HG03521 (cell line): Measurements from ENCODE around the gene VAV2.

Experiments
- ATAC-seq: cut with Tn5 transposase; IDR thresholded peaks from one replicate; pipeline ENCODE4 v1.9.1; 2021; ENCODE audit warnings: mild to moderate bottlenecking, moderate library complexity; ENCODE audit not compliant: unreplicated experiment

Gene VAV2

DNA sequence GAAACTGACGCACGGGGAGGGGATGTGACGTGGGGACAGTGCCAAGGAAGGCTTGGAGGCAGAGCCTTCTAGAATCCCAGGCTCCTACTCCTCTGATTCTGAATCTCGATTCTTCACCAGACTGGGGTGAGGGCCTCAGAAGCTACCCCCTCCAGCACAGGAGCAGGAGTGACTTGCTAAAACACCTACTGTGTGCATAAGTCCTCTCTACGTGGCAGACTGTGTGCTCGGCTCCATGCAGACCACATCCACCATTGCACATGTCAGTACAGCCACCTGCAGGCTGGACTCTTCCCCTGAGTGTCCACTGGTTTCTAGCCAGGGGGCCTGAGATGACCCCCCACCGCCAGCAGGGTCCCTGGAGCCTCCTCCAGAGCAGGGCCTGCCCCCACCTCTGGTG, 182.8 kb downstream of the VAV2 start:
- ATAC-seq, result no peak

DNA sequence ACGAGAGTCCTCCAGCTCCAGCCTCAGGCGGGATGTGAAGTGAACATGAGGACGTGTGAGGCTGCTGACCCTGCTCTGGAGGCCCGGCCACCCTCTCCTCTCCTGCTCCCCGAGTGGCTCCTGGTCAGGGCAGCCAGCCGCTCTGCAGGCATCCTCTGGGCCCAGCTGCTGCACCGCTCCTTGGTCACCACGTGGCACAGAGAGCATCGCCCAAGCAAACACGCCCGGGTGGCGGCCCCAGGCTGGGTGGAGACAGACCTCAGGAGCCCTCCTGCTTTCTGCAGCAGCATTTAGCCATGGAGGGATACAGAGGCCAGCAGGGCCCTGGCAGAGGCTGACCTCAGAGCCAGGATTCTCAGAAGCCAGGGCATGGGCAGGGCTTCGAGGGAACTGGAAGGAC, 184.3 kb downstream of the VAV2 start:
- no peak for ATAC-seq

GRCh38 chr9:133807037-133807436, 185.1 kb downstream of the VAV2 start:
- no peak for ATAC-seq

- no peak for ATAC-seq
These were observed 185.5 kb downstream of the VAV2 start for GRCh38 chr9:133806623-133807010.

DNA sequence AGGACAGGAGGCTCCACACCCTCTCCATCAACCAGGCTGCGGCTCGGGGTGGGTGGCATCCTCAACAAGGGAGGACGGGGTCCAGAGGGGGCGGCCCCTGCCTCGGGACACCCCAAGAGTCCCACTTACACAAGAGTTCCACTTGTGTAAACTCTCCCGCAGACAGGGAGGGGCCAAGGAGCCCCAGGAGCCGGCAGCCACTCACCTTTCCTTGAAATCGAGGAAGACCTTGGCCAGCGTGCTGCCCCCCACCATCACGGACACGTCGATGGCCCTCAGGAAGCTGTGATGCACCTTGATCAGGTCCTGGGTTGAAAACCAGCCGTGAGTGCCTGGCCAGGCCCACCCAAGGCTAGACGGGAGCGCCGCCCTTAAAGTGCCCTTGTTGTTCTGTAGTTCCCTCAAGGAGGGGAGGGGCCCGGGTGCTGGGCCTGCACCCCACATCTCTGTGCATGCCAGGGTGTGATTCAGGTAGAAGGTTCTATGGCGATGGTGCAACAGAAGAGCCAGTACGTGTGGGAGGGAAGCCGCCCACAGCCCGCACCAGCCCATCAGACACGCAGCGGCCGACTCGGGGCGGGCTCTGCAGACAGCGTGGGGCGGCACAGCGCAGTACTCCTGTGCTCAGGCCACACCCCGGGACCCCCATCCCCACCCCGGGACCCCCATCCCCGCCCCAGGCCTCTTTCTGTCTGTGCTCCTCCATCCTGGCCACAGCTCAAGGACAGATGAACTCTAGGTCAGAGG, 186.1 kb downstream of the VAV2 start:
- no peak for ATAC-seq

- ATAC-seq, result no peak
These were observed 187.9 kb downstream of the VAV2 start for GRCh38 chr9:133804199-133804598.

- no peak for ATAC-seq
These were observed 188.4 kb downstream of the VAV2 start for GRCh38 chr9:133803745-133804144.

DNA sequence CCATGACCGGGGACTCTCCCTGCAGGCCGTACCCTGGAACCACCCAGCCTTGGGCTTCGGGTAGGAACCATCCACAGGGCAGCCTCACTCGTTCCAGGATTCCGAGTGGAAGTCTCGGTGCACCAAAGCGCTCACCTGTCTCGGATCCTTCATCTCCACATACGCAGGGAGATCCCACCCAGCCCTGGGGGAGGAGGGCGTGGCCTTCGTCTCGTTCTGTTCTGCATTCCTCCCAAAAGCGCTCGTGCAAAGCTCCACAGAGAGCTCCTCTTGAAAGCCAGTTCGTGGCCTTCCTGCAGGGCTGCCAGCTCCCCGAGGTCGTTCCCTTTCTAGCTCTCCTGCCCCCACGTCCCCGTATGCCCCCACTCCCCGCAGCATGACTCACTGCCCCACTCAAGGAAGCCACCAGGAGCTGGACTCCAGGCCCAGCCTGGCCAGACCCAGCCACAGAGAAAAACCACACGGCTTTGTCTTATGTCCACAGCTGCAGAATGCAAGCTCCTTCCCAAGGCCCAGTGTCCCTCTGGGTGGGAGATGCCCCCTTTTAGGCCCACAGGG, 189.0 kb downstream of the VAV2 start:
- ATAC-seq, result no peak

- no peak for ATAC-seq
These were observed 190.4 kb downstream of the VAV2 start for GRCh38 chr9:133801739-133802138.

GRCh38 chr9:133800266-133800665, 191.9 kb downstream of the VAV2 start:
- ATAC-seq, result no peak

- no peak for ATAC-seq
These were observed 192.4 kb downstream of the VAV2 start for GRCh38 chr9:133799716-133800115.

DNA sequence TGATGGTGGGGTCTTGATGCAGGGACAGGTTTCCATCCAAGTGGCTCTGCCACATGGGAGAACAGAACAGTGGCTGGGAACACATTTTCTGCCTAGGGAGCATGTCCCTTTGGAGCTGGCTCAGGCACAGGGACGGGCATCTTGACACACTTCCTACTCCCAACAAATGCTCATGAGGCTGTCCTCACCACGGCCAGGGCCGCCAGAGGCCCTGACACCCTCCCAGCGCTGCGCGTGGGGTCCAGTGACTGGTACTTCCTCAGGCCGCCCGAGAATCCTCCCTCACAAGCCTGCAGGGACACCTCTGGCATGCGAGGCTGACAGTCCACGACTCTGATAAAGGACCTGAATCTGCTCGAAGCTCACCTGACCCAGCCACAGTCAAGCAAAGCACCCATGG, 193.0 kb downstream of the VAV2 start:
- ATAC-seq, result no peak

- ATAC-seq, result no peak
These were observed 194.0 kb downstream of the VAV2 start for GRCh38 chr9:133798160-133798559.

- no peak for ATAC-seq
These were observed 194.6 kb downstream of the VAV2 start for GRCh38 chr9:133797406-133798105.

DNA sequence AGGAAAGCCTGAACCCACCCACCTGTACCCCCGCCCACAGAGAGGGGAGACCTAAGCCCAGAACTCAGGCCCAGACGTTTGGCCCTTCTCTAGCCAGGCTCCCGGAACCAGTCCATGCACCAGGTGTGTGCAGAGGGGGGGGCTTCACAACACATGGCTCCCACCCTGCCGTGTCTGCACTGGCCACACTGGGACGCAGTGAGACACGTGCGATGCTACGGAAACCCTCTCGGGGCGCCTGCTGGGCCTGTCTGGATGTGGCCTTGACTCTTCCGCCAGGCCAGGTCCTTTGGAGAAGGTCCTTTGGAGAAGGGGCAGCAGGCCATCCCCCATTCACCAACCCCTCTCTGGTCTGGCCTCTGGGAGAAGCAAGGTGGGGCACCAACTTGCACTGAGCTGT, 195.6 kb downstream of the VAV2 start:
- ATAC-seq, result no peak

- ATAC-seq, result no peak
These were observed 197.1 kb downstream of the VAV2 start for GRCh38 chr9:133795049-133795448.

- ATAC-seq, result no peak
These were observed 197.9 kb downstream of the VAV2 start for GRCh38 chr9:133794016-133794760.

DNA sequence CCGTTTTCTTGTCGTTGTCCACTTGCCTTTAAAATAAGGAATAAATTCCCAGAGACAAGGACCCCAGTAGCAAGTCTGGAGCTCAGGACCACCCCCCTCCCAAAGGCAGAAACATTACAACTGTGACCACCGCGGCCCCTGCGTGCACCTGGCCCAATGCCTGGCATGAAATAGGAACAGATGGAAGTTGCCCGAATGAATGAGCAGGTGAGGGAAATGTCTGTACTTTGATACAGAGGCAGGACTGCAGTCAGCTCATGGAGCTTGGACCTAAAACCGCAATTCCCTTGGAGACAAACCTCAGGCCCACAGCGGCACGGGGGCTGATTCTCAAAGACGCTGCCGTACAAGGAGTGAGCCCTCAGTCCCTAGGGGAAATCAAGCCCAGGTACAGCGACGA, 198.7 kb downstream of the VAV2 start:
- no peak for ATAC-seq

- no peak for ATAC-seq
These were observed 199.2 kb downstream of the VAV2 start for GRCh38 chr9:133792721-133793470.

GRCh38 chr9:133791735-133792649, 200.1 kb downstream of the VAV2 start:
- no peak for ATAC-seq
